ENCODE data around the gene PLD5. TPM values are rescaled to one million over a fixed set of nuclear protein-coding genes. Genes with fewer than 3 reads are reported as not detected.
A peak's percentile ranks its signal among the peaks of the same experiment; 100 is the strongest.
"Not testable (repeated sequence)": the region's sequence is repeated elsewhere in the genome, so short reads cannot be mapped to it uniquely, and the experiment has no call there.

The PLD5 gene
- total RNA-seq, 1 experiment from 2014 or later, result 0.11 TPM

GRCh38 chr1:242212401-242212800 is 312.1 kb downstream of the PLD5 start:
- DNase-seq (ENCODE audit: low read depth), result no peak

DNA sequence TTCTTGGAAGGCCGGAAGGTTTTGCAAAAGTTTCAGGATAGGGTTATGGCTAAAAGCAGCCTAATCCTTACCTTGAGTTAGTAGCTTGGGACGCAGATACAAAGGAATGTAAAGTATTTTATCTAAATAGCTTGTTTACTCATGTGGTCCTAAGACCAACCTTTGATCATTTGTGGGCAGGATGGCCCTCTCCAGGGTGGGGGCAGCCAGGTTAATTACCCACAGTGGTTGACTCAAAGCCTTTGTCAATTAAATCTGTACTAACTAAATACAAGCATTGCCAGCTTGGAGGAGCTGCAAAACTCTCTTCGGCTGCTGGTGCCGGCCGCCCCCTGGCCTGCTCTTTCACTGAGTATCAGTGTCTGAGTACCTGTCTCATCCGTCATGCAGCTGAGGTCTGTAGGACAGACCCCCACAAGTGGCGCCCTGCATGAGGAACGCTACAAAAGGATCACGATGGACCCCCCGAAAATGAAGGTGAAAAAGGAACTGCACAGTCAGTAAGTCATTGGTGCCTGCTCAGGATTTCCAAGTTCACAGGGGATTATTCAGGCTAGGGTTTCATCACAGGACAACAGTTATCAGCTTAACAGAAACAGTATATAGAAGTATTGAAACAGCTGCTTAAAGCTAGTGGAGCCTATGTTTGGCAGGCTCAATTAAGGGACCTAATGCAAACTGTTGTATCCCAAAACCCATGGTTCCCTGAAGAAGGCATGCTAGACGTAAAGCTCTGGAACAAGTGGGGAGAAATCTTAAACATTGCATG is 313.1 kb downstream of the PLD5 start:
- no peak for DNase-seq (ENCODE audit: low read depth)

GRCh38 chr1:242210316-242210715 is 314.2 kb downstream of the PLD5 start:
- DNase-seq (ENCODE audit: low read depth), result not testable (repeated sequence)

GRCh38 chr1:242209063-242209462 is 315.4 kb downstream of the PLD5 start:
- no peak for DNase-seq (ENCODE audit: low read depth)

DNA sequence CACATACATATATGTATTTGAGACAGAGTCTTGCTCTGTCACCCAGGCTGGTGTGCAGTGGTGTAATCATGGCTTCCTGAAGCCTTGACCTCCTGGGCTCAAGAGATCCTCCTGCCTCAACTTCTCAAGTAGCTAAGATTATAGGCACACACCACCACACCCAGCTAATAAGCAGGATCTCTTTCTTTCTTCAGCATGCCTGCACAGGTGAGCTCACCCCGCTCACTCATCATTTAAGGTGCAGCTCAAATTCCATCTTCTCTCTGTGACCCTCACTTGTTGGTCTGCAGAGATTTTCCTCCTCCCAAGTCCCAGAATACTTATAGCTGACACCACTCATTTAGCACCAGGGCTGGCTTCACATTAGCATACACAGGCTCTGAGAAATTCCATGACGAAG is 316.5 kb downstream of the PLD5 start:
- no peak for DNase-seq (ENCODE audit: low read depth)

- DNase-seq (ENCODE audit: low read depth), result no peak
Observed at GRCh38 chr1:242206994-242207393, 317.5 kb downstream of the PLD5 start.

DNA sequence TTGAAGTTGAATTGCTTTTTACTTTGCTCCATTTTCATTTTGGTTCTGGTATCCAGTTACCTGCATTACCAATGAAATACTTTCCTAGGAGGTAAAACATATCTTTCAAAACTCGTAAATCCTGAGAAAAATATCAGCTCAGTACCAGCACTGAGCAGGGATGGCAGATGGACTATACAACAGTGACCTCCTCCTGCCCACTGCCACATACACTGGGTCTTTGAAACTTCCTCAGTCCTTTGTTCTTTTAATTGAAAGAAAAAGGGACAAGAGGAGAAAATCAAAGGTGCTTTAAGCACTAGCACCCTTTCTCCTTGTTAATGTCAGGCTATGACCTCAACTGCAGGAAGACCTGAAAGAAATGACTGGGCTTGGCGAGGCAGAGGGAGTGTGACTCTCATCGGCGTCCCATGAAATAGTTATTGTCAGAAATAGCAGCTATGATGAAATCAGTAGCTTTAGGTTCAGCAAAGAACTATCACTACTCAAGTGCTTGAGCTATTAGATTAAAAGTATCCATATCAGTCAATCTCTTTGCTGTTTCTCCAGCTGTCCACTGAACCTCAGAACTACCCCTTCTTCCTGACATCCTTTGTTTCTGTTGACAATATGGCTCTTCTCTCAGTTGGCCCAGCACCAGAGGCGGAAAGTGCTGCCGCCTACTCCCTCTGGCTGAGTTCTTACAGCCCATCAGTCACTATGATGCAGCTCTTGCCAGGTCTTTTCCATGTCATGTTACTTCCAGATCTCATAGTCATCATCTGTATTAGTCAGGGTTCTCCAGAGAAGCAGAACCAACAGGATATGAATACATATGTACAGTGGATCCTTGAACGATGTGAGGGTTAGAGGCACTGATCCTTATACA is 318.6 kb downstream of the PLD5 start:
- DNase-seq (ENCODE audit: low read depth), result peak; percentile 74

GRCh38 chr1:242203262-242203661 is 321.2 kb downstream of the PLD5 start:
- no peak for DNase-seq (ENCODE audit: low read depth)

- no peak for DNase-seq (ENCODE audit: low read depth)
Observed at GRCh38 chr1:242201090-242201489, 323.4 kb downstream of the PLD5 start.

- DNase-seq (ENCODE audit: low read depth), result no peak
Observed at GRCh38 chr1:242199776-242200458, 324.6 kb downstream of the PLD5 start.

DNA sequence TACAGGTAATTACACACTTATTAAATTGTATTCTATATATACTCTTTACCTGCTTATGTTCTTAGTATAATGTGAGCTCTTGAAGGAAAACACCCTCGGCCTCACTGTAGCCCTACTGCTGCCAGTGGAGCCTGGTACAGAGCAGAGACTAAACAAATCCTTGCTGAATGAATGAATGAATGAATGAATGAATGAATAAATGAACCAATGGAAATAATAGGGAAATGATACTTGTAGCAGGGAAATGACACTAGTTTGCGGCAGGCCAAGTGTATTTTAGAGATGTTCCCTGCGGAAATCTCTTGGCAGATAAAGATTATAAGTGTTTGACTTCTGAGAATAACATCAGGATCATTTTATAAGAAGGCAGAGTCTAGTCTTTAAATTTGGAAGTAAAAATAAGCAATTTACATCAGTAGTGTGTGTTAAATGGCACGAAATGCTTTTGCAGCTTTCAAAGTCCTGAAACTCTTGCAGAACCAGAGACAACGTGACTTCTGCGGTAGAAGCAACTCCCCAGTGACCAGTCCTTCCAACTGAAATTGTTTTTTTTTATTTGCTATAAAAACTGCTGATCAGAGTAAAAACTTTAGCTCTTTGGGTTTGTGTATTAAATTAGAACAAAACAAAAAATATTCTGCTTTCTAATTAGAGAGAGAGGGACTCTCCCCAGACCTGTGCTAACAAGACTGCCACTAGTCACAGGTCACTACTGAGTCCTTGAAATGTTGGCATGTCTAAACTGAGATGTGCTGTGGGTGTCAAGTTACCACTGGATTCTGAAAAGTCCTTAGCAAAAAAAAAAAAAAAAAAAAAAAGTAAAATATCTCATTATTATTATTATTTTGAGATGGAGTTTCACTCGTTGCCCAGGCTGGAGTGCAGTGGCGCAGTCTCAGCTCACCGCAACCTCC is 326.3 kb downstream of the PLD5 start:
- no peak for DNase-seq (ENCODE audit: low read depth)

DNA sequence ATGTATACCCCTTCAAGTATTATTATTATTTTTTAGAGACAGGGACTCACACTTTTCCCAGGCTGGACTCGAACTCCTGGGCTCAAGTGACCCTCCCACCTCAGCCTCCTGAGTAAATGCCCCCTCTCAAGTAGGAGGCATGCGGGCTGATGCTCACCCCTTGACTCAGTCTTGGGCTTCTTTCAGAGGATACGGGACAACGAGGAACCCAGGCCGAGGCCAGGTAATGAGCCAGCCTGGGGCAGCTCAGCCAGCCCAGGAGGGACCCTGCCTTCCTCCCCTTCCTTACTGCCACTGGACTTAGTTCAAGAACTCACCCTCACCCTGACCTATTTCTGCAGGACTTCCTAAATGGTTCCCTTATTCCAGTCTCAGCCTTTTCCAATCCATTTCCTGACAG is 327.6 kb downstream of the PLD5 start:
- no peak for DNase-seq (ENCODE audit: low read depth)

DNA sequence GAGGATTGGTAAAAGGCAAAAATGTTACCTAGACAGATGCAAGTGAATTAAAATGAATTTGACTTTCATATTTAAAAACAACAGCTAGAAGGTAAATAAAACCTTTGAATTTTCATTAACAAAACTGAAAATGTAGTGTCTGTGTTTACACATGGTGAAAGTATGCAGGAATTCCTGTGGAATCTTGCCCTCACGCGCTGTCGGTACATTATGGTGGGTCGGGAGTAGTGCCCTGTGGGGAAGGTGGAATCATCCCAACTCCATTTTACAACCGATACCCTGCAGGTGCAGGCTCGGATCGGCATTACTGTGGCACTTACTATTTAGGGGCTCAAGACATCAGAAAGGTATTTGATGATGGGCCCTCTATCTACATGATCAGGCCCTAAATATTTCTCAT is 328.4 kb downstream of the PLD5 start:
- no peak for DNase-seq (ENCODE audit: low read depth)

DNA sequence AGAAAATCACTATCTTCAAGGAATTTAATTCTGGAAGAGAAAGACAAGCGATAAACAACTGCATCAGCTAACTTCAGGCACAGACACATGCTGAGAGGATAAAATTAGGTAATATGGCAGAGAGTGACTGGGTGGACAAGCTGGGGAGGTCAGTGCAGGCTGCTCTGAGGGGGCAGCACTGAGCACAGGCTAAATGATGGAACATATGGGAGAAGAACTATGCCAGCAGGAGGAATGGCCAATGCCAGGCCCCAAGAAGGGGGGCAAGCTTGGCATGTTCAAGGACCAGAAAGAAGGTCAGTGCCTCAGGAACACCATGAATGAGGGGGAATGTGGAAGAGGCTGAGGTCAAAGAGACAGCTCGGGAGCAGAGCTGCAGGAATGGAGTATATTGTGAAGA is 334.9 kb downstream of the PLD5 start:
- DNase-seq (ENCODE audit: low read depth), result no peak

GRCh38 chr1:242187816-242188215 is 336.7 kb downstream of the PLD5 start:
- DNase-seq (ENCODE audit: low read depth), result no peak

- DNase-seq (ENCODE audit: low read depth), result no peak
Observed at GRCh38 chr1:242187171-242187570, 337.3 kb downstream of the PLD5 start.

- DNase-seq (ENCODE audit: low read depth), result peak; percentile 48
Observed at GRCh38 chr1:242185731-242186130, 338.8 kb downstream of the PLD5 start.

- no peak for DNase-seq (ENCODE audit: low read depth)
Observed at GRCh38 chr1:242184955-242185354, 339.5 kb downstream of the PLD5 start.

GRCh38 chr1:242179767-242180166 is 344.7 kb downstream of the PLD5 start:
- DNase-seq (ENCODE audit: low read depth), result not testable (repeated sequence)

- no peak for DNase-seq (ENCODE audit: low read depth)
Observed at GRCh38 chr1:242178924-242179708, 345.4 kb downstream of the PLD5 start.

GRCh38 chr1:242178436-242178835 is 346.1 kb downstream of the PLD5 start:
- no peak for DNase-seq (ENCODE audit: low read depth)

Data from Daoy (cell line).